KOPT-K1 (cell line): ENCODE data around the gene MEPE.
"Not testable (repeated sequence)": the region's sequence is repeated elsewhere in the genome, so short reads cannot be mapped to it uniquely, and the experiment has no call there.

Experiments used
- H3K27ac ChIP-seq: fragments of 200-600 bp; sonication (generic); 2 replicates; pipeline ENCODE4 v1.5.1; 2016; ENCODE audit warnings: antibody characterized with exemption, mild to moderate bottlenecking, low read depth, low read length; ENCODE audit not compliant: poor library complexity, severe bottlenecking
- H3K36me3 ChIP-seq: fragments of 200-600 bp; sonication (generic); 2 replicates; pipeline ENCODE4 v1.5.1; 2017; ENCODE audit warnings: antibody characterized with exemption, mild to moderate bottlenecking, low read length, moderate library complexity; ENCODE audit not compliant: insufficient read depth
- H3K9me3 ChIP-seq: fragments of 200-600 bp; sonication (generic); 2 replicates; pipeline ENCODE4 v1.5.1; 2017; ENCODE audit warnings: antibody characterized with exemption, low read length, mild to moderate bottlenecking; ENCODE audit not compliant: insufficient read depth, poor library complexity, severe bottlenecking

The MEPE gene

DNA sequence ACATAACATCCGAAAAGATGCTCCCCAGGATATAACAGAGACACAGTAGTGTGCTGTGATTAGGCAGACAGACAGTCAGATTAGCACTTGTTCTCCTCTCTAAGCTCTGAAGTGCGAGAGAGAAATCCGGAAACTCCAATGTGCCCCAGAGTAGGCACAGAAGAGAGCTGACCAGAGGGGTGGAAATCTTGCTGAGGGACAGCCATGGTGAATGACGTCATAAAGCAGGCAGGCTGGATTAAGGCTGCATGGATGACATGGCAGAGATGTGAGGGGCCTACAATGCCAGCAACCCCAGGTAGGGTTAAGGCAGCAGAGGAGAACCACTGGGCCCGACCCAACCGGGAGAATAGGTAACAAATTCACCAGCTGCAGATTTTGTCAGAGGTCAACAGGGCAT lies 53.3 kb downstream of the MEPE start:
- H3K36me3 ChIP-seq, result no peaks in the 10 kb centered on the region
- H3K9me3 ChIP-seq, result peaks cover 7% of the 10 kb centered on the region
- H3K27ac ChIP-seq, result no peak overlapping the region

- not testable (repeated sequence) for H3K27ac ChIP-seq, H3K36me3 ChIP-seq, H3K9me3 ChIP-seq
Observed at GRCh38 chr4:87890753-87891152, 58.0 kb downstream of the MEPE start.

DNA sequence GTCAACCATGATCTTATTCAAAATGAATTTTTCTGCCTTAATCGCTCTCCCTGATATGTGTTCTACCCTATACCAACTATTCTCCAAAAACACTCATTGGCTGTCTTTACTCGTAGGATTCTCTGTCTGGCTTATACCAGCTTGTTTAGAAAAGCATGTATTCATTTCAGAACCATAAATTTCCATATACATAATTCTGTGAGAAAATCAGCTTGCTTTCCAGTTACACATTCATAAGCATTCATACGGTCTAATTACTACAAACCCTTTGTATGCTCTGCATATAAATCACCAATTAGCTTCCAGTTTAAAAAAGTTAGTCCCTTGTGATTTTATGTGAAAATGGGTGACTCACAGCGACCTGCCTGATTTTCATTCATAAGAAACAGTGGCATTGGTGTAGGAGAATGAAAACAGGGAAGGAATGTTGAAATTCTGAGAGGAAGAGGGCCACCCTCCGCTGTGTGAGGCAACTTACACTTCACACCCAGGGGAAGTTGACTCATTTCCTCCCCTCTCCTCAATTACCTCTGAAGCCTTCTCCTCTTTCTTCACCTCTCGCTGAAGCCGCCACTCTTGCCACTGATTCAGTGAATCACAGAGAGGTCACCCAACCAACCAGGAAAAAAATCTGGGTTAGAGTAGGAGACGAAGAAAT lies 63.3 kb downstream of the MEPE start:
- Histone ChIP-seq H3K9me3 (no peaks in the 10 kb centered on the region), H3K36me3 (no peaks in the 10 kb centered on the region), H3K27ac (no peak overlapping the region)
